Nephron (organoid): ENCODE results near the gene TMUB2.

Experiments
- H3K27ac Mint-ChIP-seq, 3 experiments: 2 replicates each; pipeline ENCODE4 v1.8.0; 2020; ENCODE audit warnings: mixed read lengths in 3 of 3, mild to moderate bottlenecking in 2 of 3, moderate library complexity in 1 of 3
- H3K27me3 Mint-ChIP-seq: 2 replicates; pipeline ENCODE4 v1.8.0; 2021; ENCODE audit warnings: low read depth, mild to moderate bottlenecking, moderate library complexity, mixed read lengths
- H3K36me3 Mint-ChIP-seq: 2 replicates; pipeline ENCODE4 v1.8.0; 2020; ENCODE audit warnings: low read depth, mixed read lengths
- H3K4me1 Mint-ChIP-seq: 2 replicates; pipeline ENCODE4 v1.8.0; 2020; ENCODE audit warnings: mixed read lengths
- H3K4me3 Mint-ChIP-seq, 3 experiments: 2 replicates each; pipeline ENCODE4 v1.8.0; 2020; ENCODE audit warnings: mild to moderate bottlenecking in 3 of 3, mixed read lengths in 3 of 3, moderate library complexity in 2 of 3
- H3K9me3 Mint-ChIP-seq: 2 replicates; pipeline ENCODE4 v1.8.0; 2020; ENCODE audit warnings: mixed read lengths
- TF ChIP-seq, protein P1 (sequence below), 3 experiments: fragments of 200-600 bp; sonication (generic); IDR thresholded peaks; one replicate each; pipeline ENCODE4 v1.5.0; 2021; ENCODE audit warnings: antibody characterized with exemption in 3 of 3; ENCODE audit not compliant: unreplicated experiment in 3 of 3

The TMUB2 gene

GRCh38 chr17:44221084-44221861, 34.5 kb downstream of the TMUB2 start:
- Mint-ChIP-seq H3K4me3 (peak overlapping the region; percentile 87 to 93 (median 91)), H3K4me1 (peaks cover 30% of the 10 kb centered on the region), H3K27me3 (no peaks in the 10 kb centered on the region), H3K36me3 (peaks cover 13% of the 10 kb centered on the region), H3K9me3 (no peaks in the 10 kb centered on the region), H3K27ac (peak overlapping the region; percentile 86 to 99 (median 96))
- TF ChIP-seq, protein P1, sequence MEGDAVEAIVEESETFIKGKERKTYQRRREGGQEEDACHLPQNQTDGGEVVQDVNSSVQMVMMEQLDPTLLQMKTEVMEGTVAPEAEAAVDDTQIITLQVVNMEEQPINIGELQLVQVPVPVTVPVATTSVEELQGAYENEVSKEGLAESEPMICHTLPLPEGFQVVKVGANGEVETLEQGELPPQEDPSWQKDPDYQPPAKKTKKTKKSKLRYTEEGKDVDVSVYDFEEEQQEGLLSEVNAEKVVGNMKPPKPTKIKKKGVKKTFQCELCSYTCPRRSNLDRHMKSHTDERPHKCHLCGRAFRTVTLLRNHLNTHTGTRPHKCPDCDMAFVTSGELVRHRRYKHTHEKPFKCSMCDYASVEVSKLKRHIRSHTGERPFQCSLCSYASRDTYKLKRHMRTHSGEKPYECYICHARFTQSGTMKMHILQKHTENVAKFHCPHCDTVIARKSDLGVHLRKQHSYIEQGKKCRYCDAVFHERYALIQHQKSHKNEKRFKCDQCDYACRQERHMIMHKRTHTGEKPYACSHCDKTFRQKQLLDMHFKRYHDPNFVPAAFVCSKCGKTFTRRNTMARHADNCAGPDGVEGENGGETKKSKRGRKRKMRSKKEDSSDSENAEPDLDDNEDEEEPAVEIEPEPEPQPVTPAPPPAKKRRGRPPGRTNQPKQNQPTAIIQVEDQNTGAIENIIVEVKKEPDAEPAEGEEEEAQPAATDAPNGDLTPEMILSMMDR (IDR thresholded peaks at IDR 0.05; ENCODE audit: unreplicated experiment in 3 of 3): no peak

DNA sequence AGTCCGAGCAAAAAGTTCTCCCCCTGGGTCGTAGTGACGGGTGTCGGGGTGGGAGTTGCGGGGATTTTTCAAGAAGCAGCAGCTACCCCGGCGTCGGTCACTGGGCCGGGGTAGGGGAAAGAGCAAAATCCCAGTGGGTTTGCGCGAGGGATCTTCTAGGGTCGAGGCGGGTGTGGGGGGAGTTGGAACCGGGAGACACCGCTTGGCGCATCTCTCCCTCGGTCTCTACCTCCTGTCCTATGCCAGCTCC, 35.0 kb downstream of the TMUB2 start:
- peaks cover 8% of the 10 kb centered on the region for H3K36me3 Mint-ChIP-seq
- H3K9me3 Mint-ChIP-seq: no peaks in the 10 kb centered on the region
- H3K27me3 Mint-ChIP-seq: no peaks in the 10 kb centered on the region
- H3K4me1 Mint-ChIP-seq: peaks cover 27% of the 10 kb centered on the region
- H3K27ac Mint-ChIP-seq: peak overlapping the region; percentile 86 to 99 (median 96)
- peak overlapping the region; percentile 87 to 93 (median 91) for H3K4me3 Mint-ChIP-seq
- TF ChIP-seq, protein P1 (IDR thresholded peaks at IDR 0.05; ENCODE audit: unreplicated experiment in 3 of 3): no peak

DNA sequence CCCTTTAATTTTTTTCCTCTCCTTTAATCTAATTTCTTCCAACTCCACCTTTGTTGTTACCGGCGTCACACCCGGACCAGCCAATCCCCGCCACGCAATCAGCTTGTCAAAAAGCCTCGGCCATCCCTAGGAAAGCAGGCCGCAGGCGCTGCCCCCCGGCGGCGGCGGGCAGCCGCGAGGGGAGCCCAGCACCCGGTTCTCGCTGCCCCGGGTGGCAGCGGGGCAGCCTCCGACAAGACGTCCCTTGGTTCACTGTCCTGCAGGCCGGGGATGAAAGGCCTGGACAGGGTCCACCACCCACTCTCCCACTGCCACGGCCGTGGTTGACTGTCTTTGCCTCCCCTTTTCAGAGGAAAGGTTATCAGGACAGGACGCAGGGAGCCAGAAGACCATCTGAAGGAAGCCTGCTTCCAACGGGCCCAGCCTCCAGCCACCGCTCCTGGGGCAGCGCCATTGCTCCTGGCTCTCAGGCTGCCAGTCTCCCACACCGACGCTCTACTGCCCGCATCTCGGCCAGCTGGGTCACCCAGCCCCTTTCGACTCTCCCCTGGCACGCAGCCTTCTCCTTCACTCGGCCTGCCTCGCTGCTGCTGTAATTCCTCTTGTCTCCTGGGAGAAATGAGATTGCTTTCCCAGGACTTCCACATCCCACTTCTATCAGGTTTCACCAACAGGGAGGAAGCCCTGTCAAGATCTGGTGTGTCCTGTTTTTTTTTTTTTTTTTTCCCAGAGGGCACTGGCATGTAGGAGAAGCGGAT, 35.5 kb downstream of the TMUB2 start:
- Mint-ChIP-seq H3K27me3 (no peaks in the 10 kb centered on the region), H3K4me3 (peak overlapping the region; percentile 87 to 93 (median 91)), H3K36me3 (peaks cover 5% of the 10 kb centered on the region), H3K27ac (peak overlapping the region; percentile 86 to 99 (median 96)), H3K9me3 (no peaks in the 10 kb centered on the region), H3K4me1 (peaks cover 24% of the 10 kb centered on the region)
- TF ChIP-seq, protein P1 (IDR thresholded peaks at IDR 0.05; ENCODE audit: unreplicated experiment in 3 of 3): peak in 2 of 3 experiments; percentile 7 to 13

DNA sequence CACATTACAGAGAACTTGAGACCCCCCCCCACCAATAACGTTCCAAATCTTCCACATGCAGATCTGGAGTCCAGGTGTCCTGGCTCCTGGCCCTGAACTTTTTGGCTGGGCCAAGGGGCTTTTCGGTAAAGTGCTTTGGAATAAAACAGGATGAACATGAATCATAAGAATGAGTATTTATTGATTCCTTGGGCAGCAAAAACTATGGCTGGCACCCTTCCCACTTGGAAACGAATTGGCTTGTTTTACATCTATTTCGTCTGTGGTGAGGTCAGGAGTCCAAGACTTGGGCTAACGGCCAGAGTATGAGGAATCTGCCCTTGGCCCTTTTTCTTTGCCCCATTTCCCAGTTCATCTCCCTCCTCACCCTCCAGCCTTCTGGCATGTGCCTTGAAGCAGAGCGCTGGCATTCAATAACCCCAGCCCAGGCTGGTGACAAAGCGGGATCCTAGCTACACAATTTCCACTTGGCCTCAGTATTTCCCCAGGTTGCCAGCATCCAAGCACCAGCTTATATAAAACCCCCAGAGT, 36.8 kb downstream of the TMUB2 start:
- peak overlapping the region; percentile 59 to 83 (median 72) for H3K4me3 Mint-ChIP-seq

DNA sequence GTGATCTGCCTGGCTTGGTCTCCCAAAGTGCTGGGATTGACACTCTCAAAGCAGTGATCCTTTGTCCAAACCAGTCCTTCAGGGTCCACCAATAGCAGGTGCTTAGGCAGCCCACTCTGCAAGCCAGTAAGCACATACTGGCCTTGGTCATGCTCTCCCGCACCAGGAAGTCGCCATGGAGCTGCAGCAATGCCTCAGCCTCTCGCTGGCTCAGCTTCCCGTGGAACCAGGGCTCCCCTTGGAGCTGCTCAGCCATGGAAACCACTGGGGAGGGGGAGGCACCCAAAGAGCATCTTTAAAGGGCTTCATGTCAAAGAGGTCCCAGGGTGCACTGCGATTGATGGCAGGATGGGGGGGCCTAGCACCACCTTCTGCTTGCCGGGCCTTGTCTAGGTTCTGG, 42.3 kb downstream of the TMUB2 start:
- Mint-ChIP-seq H3K36me3 (no peaks in the 10 kb centered on the region), H3K27me3 (no peaks in the 10 kb centered on the region), H3K4me1 (no peaks in the 10 kb centered on the region), H3K27ac (no peak overlapping the region), H3K4me3 (no peak overlapping the region), H3K9me3 (no peaks in the 10 kb centered on the region)
- TF ChIP-seq, protein P1 (IDR thresholded peaks at IDR 0.05; ENCODE audit: unreplicated experiment in 3 of 3): no peak

More for the DNA sequence above, 36.8 kb downstream of the TMUB2 start:
- no peaks in the 10 kb centered on the region for H3K9me3 Mint-ChIP-seq
- no peaks in the 10 kb centered on the region for H3K27me3 Mint-ChIP-seq
- peaks cover 17% of the 10 kb centered on the region for H3K4me1 Mint-ChIP-seq
- H3K27ac Mint-ChIP-seq: peak overlapping the region in 2 of 3 experiments; percentile 85 to 86
- TF ChIP-seq, protein P1 (IDR thresholded peaks at IDR 0.05; ENCODE audit: unreplicated experiment in 3 of 3): no peak
- no peaks in the 10 kb centered on the region for H3K36me3 Mint-ChIP-seq
